Caco-2 (cell line): ENCODE data around the gene R3HDM1. TPM values are rescaled to one million over a fixed set of nuclear protein-coding genes. Genes with fewer than 3 reads are reported as not detected.

Source experiments
- BruUV-seq: library from RNA; stranded (reverse); fragments of 400-500 nt; replicated peaks from 2 replicates; lab custom pipeline; 2021; lab: Mats Ljungman, UMichigan
- CTCF ChIA-PET: fragments of 300-600 bp; sonication (Branson Sonifier 250); formaldehyde crosslinking; loops from one replicate; lab custom pipeline; 2022; ENCODE audit warnings: antibody characterized with exemption; lab: Charles Lee
- POLR2A ChIA-PET: fragments of 300-600 bp; sonication (Branson Sonifier 250); formaldehyde crosslinking; loops from one replicate; lab custom pipeline; 2022; ENCODE audit warnings: antibody characterized with exemption; lab: Charles Lee
- DNase-seq, 2 experiments: peaks; one replicate each; pipeline versions ENCODE4 v3.0.0 to v3.0.0-alpha.2; 2020 to 2022
- H3K27me3 ChIP-seq: replicated peaks from 2 replicates; pipeline ENCODE4 v1.6.0; 2011; ENCODE audit warnings: low read length; ENCODE audit not compliant: control insufficient read depth, insufficient read depth
- H3K36me3 ChIP-seq: 2 replicates; pipeline ENCODE4 v1.5.1; 2011; ENCODE audit warnings: low read length; ENCODE audit not compliant: control insufficient read depth, insufficient read depth
- H3K4me1 ChIP-seq: fragments of 250-450 bp; sonication (Bioruptor Pico); 2 replicates; pipeline ENCODE4 v1.5.1; 2020; ENCODE audit warnings: mild to moderate bottlenecking
- H3K4me3 ChIP-seq: 2 replicates; pipeline ENCODE4 v1.5.1; 2011; ENCODE audit warnings: low read depth, mild to moderate bottlenecking, control low read depth, low read length
- H3K9me3 ChIP-seq: fragments of 250-450 bp; sonication (Bioruptor Pico); 2 replicates; pipeline ENCODE4 v1.5.1; 2020; ENCODE audit warnings: mild to moderate bottlenecking, moderate library complexity
- H3K27ac Mint-ChIP-seq: one replicate; pipeline ENCODE4 v1.8.0; 2022; ENCODE audit warnings: mixed read lengths; ENCODE audit not compliant: unreplicated experiment
- H3K27me3 Mint-ChIP-seq: one replicate; pipeline ENCODE4 v1.8.0; 2022; ENCODE audit warnings: mixed read lengths; ENCODE audit not compliant: insufficient read depth, unreplicated experiment
- H3K36me3 Mint-ChIP-seq: one replicate; pipeline ENCODE4 v1.8.0; 2022; ENCODE audit warnings: mild to moderate bottlenecking, mixed read lengths; ENCODE audit not compliant: insufficient read depth, unreplicated experiment
- H3K4me1 Mint-ChIP-seq: one replicate; pipeline ENCODE4 v1.8.0; 2022; ENCODE audit warnings: low read depth, mixed read lengths; ENCODE audit not compliant: unreplicated experiment
- H3K4me3 Mint-ChIP-seq: one replicate; pipeline ENCODE4 v1.8.0; 2022; ENCODE audit warnings: mild to moderate bottlenecking, moderate library complexity, mixed read lengths; ENCODE audit not compliant: unreplicated experiment
- H3K9me3 Mint-ChIP-seq: one replicate; pipeline ENCODE4 v1.8.0; 2022; ENCODE audit warnings: mixed read lengths; ENCODE audit not compliant: unreplicated experiment
- CTCF ChIP-seq, 2 experiments: fragments of 200-600 bp in 1 of 2; IDR thresholded peaks; 1 replicate in 1 of 2; 2 replicates in 1 of 2; pipeline versions ENCODE4 v1.5.1 to v1.8.0; 2011 to 2022; ENCODE audit warnings: antibody characterized with exemption in 1 of 2, control low read depth in 1 of 2, inconsistent platforms in 1 of 2, low read depth in 1 of 2, low read length in 1 of 2, mild to moderate bottlenecking in 1 of 2, moderate library complexity in 1 of 2; ENCODE audit not compliant: insufficient read depth in 1 of 2, severe bottlenecking in 1 of 2, unreplicated experiment in 1 of 2
- intact Hi-C: fragments of 100-400 bp; cut with micrococcal nuclease; formaldehyde crosslinking; loops from one replicate; pipeline ENCODE4 v1.10.0; 2022; ENCODE audit not compliant: unreplicated experiment
- total RNA-seq: library from RNA; stranded (reverse); gene quantifications from 2 replicates; pipeline ENCODE4 v1.2.3, GENCODE V29; 2022

The R3HDM1 gene
- total RNA-seq, 1 experiment from 2014 or later: 44.4 TPM

GRCh38 chr2:135546436-135546835, 15.2 kb downstream of the R3HDM1 start:
- H3K4me3 Mint-ChIP-seq: no peak overlapping the region
- no peaks in the 10 kb centered on the region for H3K27me3 Mint-ChIP-seq
- no peak overlapping the region for H3K27ac Mint-ChIP-seq
- Histone ChIP-seq H3K9me3 (0 out of 2 replicates have a peak, but pooled peaks cover 4% of the 10 kb centered on the region), H3K4me1 (no peaks in the 10 kb centered on the region), H3K36me3 (no peaks in the 10 kb centered on the region), H3K27me3 (no peaks in the 10 kb centered on the region), H3K4me3 (no peak overlapping the region)
- DNase-seq: no peak
- intact Hi-C loops: no loop called here
- POLR2A ChIA-PET: no interaction called here
- peaks cover 8% of the 10 kb centered on the region for H3K4me1 Mint-ChIP-seq
- TF ChIP-seq CTCF (IDR thresholded peaks at IDR 0.05; ENCODE audit: insufficient read depth in 1 of 2, low read depth in 1 of 2, low read length in 1 of 2, severe bottlenecking in 1 of 2, unreplicated experiment in 1 of 2): no peak
- no peaks in the 10 kb centered on the region for H3K36me3 Mint-ChIP-seq
- no peaks in the 10 kb centered on the region for H3K9me3 Mint-ChIP-seq
- BruUV-seq: no TSS peak
- CTCF ChIA-PET: no interaction called here

DNA sequence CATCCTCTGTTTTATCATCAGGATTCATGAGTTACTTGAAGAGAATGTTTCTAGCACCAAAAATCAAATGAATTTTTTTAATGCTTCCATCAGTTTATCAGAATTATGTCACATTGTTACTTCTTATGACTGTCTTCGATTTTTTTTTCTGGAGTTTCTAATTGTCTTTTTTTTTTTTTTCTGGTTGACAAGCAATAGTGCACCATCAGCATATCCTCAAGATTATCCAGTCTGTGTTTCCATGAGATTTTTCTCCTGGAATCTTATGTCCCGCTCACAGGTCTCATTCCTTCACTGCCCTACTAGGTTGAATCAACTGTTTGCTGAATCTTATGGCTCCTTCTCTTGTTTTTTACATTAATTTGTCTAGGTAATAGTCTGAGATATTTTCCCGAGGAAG, 16.0 kb downstream of the R3HDM1 start:
- DNase-seq: no peak
- no TSS peak for BruUV-seq
- TF ChIP-seq CTCF (IDR thresholded peaks at IDR 0.05; ENCODE audit: insufficient read depth in 1 of 2, low read depth in 1 of 2, low read length in 1 of 2, severe bottlenecking in 1 of 2, unreplicated experiment in 1 of 2): no peak
- Mint-ChIP-seq H3K4me1 (peaks cover 8% of the 10 kb centered on the region), H3K4me3 (no peak overlapping the region), H3K9me3 (no peaks in the 10 kb centered on the region), H3K36me3 (no peaks in the 10 kb centered on the region), H3K27me3 (no peaks in the 10 kb centered on the region), H3K27ac (no peak overlapping the region)
- Histone ChIP-seq H3K36me3 (no peaks in the 10 kb centered on the region), H3K4me3 (no peak overlapping the region), H3K4me1 (no peaks in the 10 kb centered on the region), H3K27me3 (no peaks in the 10 kb centered on the region), H3K9me3 (0 out of 2 replicates have a peak, but pooled peaks cover 4% of the 10 kb centered on the region)
- intact Hi-C loops: no loop called here
- ChIA-PET POLR2A (no interaction called here), CTCF (no interaction called here)

DNA sequence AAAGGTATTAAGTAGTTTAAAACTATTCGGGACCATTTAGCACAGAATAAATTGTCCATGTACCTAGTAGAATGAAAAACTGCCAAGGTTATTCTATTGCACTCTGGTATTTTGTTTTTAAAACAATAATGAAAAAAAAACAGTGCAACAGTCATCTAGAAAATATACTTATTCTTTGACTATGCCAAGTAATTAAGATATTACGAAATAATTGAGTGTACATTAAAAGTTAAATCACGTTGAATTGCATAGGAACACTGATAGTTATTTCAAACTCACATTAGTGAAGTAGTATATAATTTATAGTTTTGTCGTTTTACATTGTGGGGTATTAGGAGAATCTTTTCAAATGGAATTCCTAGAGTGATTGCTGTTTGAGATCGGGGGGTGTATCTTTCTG, 20.1 kb downstream of the R3HDM1 start:
- POLR2A ChIA-PET: interaction anchor here (0.6 kb wide), 1 partner anchor 190 kb away, joined by 4 read pairs; no protein-coding TSS in a partner anchor
- H3K27ac Mint-ChIP-seq: no peak overlapping the region
- no peak overlapping the region for H3K4me3 Mint-ChIP-seq
- no TSS peak for BruUV-seq
- CTCF ChIA-PET: no interaction called here
- no peaks in the 10 kb centered on the region for H3K27me3 Mint-ChIP-seq
- H3K4me1 ChIP-seq: no peaks in the 10 kb centered on the region
- H3K27me3 ChIP-seq: no peaks in the 10 kb centered on the region
- H3K4me3 ChIP-seq: no peak overlapping the region
- H3K36me3 ChIP-seq: no peaks in the 10 kb centered on the region
- TF ChIP-seq CTCF (IDR thresholded peaks at IDR 0.05; ENCODE audit: insufficient read depth in 1 of 2, low read depth in 1 of 2, low read length in 1 of 2, severe bottlenecking in 1 of 2, unreplicated experiment in 1 of 2): no peak
- intact Hi-C loops: no loop called here
- DNase-seq: no peak
- H3K9me3 Mint-ChIP-seq: peaks cover 10% of the 10 kb centered on the region
- peaks cover 6% of the 10 kb centered on the region for H3K36me3 Mint-ChIP-seq
- H3K4me1 Mint-ChIP-seq: no peaks in the 10 kb centered on the region
- H3K9me3 ChIP-seq: 0 out of 2 replicates have a peak, but pooled peaks cover 4% of the 10 kb centered on the region
